Measurements from ENCODE around the gene USP3. TPM values are rescaled to one million over a fixed set of nuclear protein-coding genes. Genes with fewer than 3 reads are reported as not detected.

Gene USP3
- total and polyA plus RNA-seq, 9 of the 15 experiments (the other 6 are each of a cell fraction or from before 2014, with no cell fraction given) = 17.3 to 54.3 (median 34.8) TPM

GRCh38 chr15:63565536-63566186 is 61.3 kb downstream of the USP3 start:
- 81% methylated on average over 2 of the region's 2 CpGs for WGBS (ENCODE audit: insufficient coverage, low coverage, missing lambda C conversion rate)
- Histone ChIP-seq H3K4me1 (replicated peaks in 1 of 2; ENCODE audit: control insufficient read depth in 2 of 2, insufficient read depth in 2 of 2, low read length in 2 of 2) (no peaks in the 10 kb centered on the region), H3K9me3 (replicated peaks; ENCODE audit: control insufficient read depth, insufficient read depth, low read depth, low read length) (no peaks in the 10 kb centered on the region), H3K27me3 (ENCODE audit: control insufficient read depth in 2 of 2, insufficient read depth in 2 of 2, low read length in 2 of 2) (no peaks in the 10 kb centered on the region), H4K20me1 (replicated peaks; ENCODE audit: control insufficient read depth, insufficient read depth, low read length) (no peaks in the 10 kb centered on the region), H3K36me3 (ENCODE audit: control insufficient read depth, insufficient read depth, low read length) (peaks cover 76% of the 10 kb centered on the region), H3K27ac (ENCODE audit: extremely low read depth, low read depth, low read length) (no peak overlapping the region), H3K4me3 (no peak overlapping the region), H3K9ac (ENCODE audit: insufficient read depth in 1 of 2, low read depth in 2 of 2, low read length in 2 of 2) (no peak overlapping the region), H2AFZ (ENCODE audit: low read depth, low read length) (no peak overlapping the region), H3K9me1 (ENCODE audit: control insufficient read depth, insufficient read depth, low read length) (no peaks in the 10 kb centered on the region), H3K79me2 (ENCODE audit: control insufficient read depth, insufficient read depth, low read length) (no peaks in the 10 kb centered on the region), H3K4me2 (ENCODE audit: insufficient read depth, low read length) (no peak overlapping the region)
- no peak for FAIRE-seq
- intact Hi-C loops (cut with micrococcal nuclease) = no loop called here
- DNase-seq (ENCODE audit: extremely low read depth in 1 of 4, low spot score in 3 of 4) = no peak
- BruUV-seq (replicated peaks) = no TSS peak
- no peak for ATAC-seq
- TF ChIP-seq L3MBTL2 (IDR thresholded peaks at IDR 0.05) (no peak), SRF (CRISPR knock-in tag; IDR thresholded peaks at IDR 0.05) (no peak), RUNX1 (IDR thresholded peaks at IDR 0.05; ENCODE audit: low read depth) (no peak), ILK (tag; IDR thresholded peaks at IDR 0.05; ENCODE audit: borderline replicate concordance, low read depth) (no peak), ZFPM2 (CRISPR knock-in tag; IDR thresholded peaks at IDR 0.05) (no peak), SNAPC5 (CRISPR knock-in tag; IDR thresholded peaks at IDR 0.05) (no peak), TRIM24 (IDR thresholded peaks at IDR 0.05) (no peak), ZNF280B (CRISPR knock-in tag; IDR thresholded peaks at IDR 0.05) (no peak), ZNF436 (CRISPR knock-in tag; IDR thresholded peaks at IDR 0.05) (no peak), RB1 (IDR thresholded peaks at IDR 0.05; ENCODE audit: low read depth) (no peak), MTF1 (CRISPR knock-in tag; IDR thresholded peaks at IDR 0.05; ENCODE audit: borderline replicate concordance) (no peak)
- POLR2A ChIA-PET = interaction anchor here (1.9 kb wide), 1 partner anchor 9 kb away, joined by 7 read pairs; no protein-coding TSS in a partner anchor
- in situ Hi-C loops (cut with MboI) = no loop called here
- CTCF ChIA-PET (ENCODE audit: low intra/inter-chr PET ratio) = no interaction called here

Measured in K562 (cell line).